Progenitor cell of endocrine pancreas (in vitro differentiated cells): ENCODE measurements around the gene SLC49A3. TPM values are rescaled to one million over a fixed set of nuclear protein-coding genes. Genes with fewer than 3 reads are reported as not detected.

Source experiments
- DNase-seq: peaks from one replicate; pipeline ENCODE4 v3.0.0; 2021; ENCODE audit warnings: low spot score; ENCODE audit not compliant: unreplicated experiment
- H3K27ac Mint-ChIP-seq: 2 replicates; pipeline ENCODE4 v1.8.0; 2021; ENCODE audit warnings: mild to moderate bottlenecking, moderate library complexity, mixed read lengths
- H3K27me3 Mint-ChIP-seq: 2 replicates; pipeline ENCODE4 v1.8.0; 2021; ENCODE audit warnings: mixed read lengths
- H3K36me3 Mint-ChIP-seq: 2 replicates; pipeline ENCODE4 v1.8.0; 2022; ENCODE audit warnings: mixed read lengths; ENCODE audit not compliant: insufficient read depth
- H3K4me1 Mint-ChIP-seq: 2 replicates; pipeline ENCODE4 v1.8.0; 2021; ENCODE audit warnings: low read depth, mixed read lengths
- H3K4me3 Mint-ChIP-seq: 2 replicates; pipeline ENCODE4 v1.8.0; 2021; ENCODE audit warnings: low read depth, mild to moderate bottlenecking, moderate library complexity, mixed read lengths
- H3K9me3 Mint-ChIP-seq: 2 replicates; pipeline ENCODE4 v1.8.0; 2021; ENCODE audit warnings: low read depth, mixed read lengths
- CTCF ChIP-seq: fragments of 200-600 bp; sonication (generic); IDR thresholded peaks from one replicate; pipeline ENCODE4 v1.5.0; 2021; ENCODE audit warnings: antibody characterized with exemption, mild to moderate bottlenecking; ENCODE audit not compliant: unreplicated experiment
- total RNA-seq: library from RNA; stranded (reverse); gene quantifications from 2 replicates; pipeline ENCODE4 v1.2.1, GENCODE V29; 2021

The SLC49A3 gene
- total RNA-seq, 1 donor from 2014 or later: 13.1 TPM

- TF ChIP-seq CTCF: no peak
- Mint-ChIP-seq H3K9me3 (no peaks in the 10 kb centered on the region), H3K27ac (no peak overlapping the region), H3K4me1 (peaks cover 8% of the 10 kb centered on the region), H3K27me3 (peaks cover 6% of the 10 kb centered on the region), H3K4me3 (no peak overlapping the region), H3K36me3 (no peaks in the 10 kb centered on the region)
- no peak for DNase-seq
These were observed 35.7 kb downstream of the SLC49A3 start for GRCh38 chr4:653080-653821.

GRCh38 chr4:651884-652642 is 36.9 kb downstream of the SLC49A3 start:
- Mint-ChIP-seq H3K36me3 (no peaks in the 10 kb centered on the region), H3K9me3 (no peaks in the 10 kb centered on the region), H3K27ac (no peak overlapping the region), H3K4me3 (no peak overlapping the region), H3K4me1 (peaks cover 10% of the 10 kb centered on the region), H3K27me3 (peaks cover 6% of the 10 kb centered on the region)
- DNase-seq: no peak
- no peak for TF ChIP-seq CTCF

- Mint-ChIP-seq H3K27ac (no peak overlapping the region), H3K4me3 (no peak overlapping the region), H3K27me3 (peaks cover 10% of the 10 kb centered on the region), H3K4me1 (peaks cover 10% of the 10 kb centered on the region), H3K36me3 (no peaks in the 10 kb centered on the region), H3K9me3 (no peaks in the 10 kb centered on the region)
- no peak for TF ChIP-seq CTCF
- no peak for DNase-seq
These were observed 37.7 kb downstream of the SLC49A3 start for GRCh38 chr4:650951-651883.

- Mint-ChIP-seq H3K27me3 (peaks cover 17% of the 10 kb centered on the region), H3K4me1 (peaks cover 10% of the 10 kb centered on the region), H3K27ac (no peak overlapping the region), H3K36me3 (no peaks in the 10 kb centered on the region), H3K9me3 (no peaks in the 10 kb centered on the region), H3K4me3 (no peak overlapping the region)
- DNase-seq: no peak
- TF ChIP-seq CTCF: no peak
These were observed 38.5 kb downstream of the SLC49A3 start for GRCh38 chr4:650461-650860.
